ENCODE measurements around the gene TMEM163. TPM values are rescaled to one million over a fixed set of nuclear protein-coding genes. Genes with fewer than 3 reads are reported as not detected.

The TMEM163 gene
- total and polyA plus RNA-seq, 2 experiments from 2014 or later, result 1.1 TPM

DNA sequence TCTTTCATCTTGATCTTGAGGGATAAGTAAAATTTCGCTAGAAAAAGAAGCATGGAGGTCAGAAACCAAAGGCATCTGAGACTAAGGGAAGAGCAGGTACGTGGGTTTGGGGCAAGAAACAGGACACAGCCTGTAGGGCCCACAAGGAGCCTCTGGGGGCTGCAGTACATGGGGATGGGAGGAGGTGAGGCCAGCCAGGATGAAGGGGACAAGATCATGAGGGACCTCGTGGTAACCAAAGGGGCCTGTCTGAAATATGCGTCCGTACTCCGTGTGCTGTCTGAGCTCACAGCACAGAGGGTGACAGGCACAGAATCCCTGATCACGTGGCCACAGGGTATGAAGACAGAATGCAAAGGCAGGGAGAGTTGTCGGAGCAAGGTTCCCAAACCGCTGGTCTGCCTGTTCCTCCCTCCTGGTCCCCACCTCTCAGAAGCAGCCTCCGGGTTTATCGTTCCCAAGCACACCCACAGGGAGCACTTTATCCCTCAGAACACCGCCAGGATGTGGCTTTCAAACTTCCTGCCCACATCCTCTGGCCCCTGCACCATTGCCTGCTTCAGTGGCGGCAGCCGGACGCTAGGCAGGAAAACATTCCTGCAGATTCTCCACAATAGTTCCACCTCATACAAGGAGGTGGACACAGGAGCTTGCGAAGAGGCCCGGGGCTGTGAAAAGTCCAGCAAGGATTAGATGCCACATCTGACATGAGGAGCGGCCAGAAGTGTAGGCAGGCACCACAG, 12.0 kb downstream of the TMEM163 start:
- peaks cover 21% of the 10 kb centered on the region for H3K27me3 ChIP-seq
- no peak overlapping the region for H3K4me3 ChIP-seq
- peak overlapping the region; percentile 12 for H3K4me2 ChIP-seq
- no peak overlapping the region for H3K27ac ChIP-seq
- WGBS (ENCODE audit: low lambda C conversion rate, missing lambda C conversion rate), result 53% methylated on average over 18 of the region's 18 CpGs
- H2AFZ ChIP-seq, result no peak overlapping the region
- no peaks in the 10 kb centered on the region for H3K36me3 ChIP-seq (replicated peaks; ENCODE audit: insufficient read depth, low read depth)
- DNase-seq (ENCODE audit: low spot score), result no peak
- H3K9me2 ChIP-seq (replicated peaks; ENCODE audit: insufficient read depth), result no peaks in the 10 kb centered on the region
- TF ChIP-seq, protein P1, sequence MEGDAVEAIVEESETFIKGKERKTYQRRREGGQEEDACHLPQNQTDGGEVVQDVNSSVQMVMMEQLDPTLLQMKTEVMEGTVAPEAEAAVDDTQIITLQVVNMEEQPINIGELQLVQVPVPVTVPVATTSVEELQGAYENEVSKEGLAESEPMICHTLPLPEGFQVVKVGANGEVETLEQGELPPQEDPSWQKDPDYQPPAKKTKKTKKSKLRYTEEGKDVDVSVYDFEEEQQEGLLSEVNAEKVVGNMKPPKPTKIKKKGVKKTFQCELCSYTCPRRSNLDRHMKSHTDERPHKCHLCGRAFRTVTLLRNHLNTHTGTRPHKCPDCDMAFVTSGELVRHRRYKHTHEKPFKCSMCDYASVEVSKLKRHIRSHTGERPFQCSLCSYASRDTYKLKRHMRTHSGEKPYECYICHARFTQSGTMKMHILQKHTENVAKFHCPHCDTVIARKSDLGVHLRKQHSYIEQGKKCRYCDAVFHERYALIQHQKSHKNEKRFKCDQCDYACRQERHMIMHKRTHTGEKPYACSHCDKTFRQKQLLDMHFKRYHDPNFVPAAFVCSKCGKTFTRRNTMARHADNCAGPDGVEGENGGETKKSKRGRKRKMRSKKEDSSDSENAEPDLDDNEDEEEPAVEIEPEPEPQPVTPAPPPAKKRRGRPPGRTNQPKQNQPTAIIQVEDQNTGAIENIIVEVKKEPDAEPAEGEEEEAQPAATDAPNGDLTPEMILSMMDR (IDR thresholded peaks at IDR 0.05; ENCODE audit: poor library complexity), result no peak
- TF ChIP-seq EZH2phosphoT487 (IDR thresholded peaks at IDR 0.05; ENCODE audit: low read depth, severe bottlenecking, unreplicated experiment) (no peak), EZH2 (IDR thresholded peaks at IDR 0.05; ENCODE audit: borderline replicate concordance) (no peak)
- H3K79me2 ChIP-seq, result no peaks in the 10 kb centered on the region
- peaks cover 7% of the 10 kb centered on the region for H3K4me1 ChIP-seq (ENCODE audit: insufficient read depth)
- no peaks in the 10 kb centered on the region for H4K20me1 ChIP-seq (ENCODE audit: insufficient read depth, poor library complexity, severe bottlenecking)
- no peaks in the 10 kb centered on the region for H3K9me3 ChIP-seq (ENCODE audit: low read depth)

DNA sequence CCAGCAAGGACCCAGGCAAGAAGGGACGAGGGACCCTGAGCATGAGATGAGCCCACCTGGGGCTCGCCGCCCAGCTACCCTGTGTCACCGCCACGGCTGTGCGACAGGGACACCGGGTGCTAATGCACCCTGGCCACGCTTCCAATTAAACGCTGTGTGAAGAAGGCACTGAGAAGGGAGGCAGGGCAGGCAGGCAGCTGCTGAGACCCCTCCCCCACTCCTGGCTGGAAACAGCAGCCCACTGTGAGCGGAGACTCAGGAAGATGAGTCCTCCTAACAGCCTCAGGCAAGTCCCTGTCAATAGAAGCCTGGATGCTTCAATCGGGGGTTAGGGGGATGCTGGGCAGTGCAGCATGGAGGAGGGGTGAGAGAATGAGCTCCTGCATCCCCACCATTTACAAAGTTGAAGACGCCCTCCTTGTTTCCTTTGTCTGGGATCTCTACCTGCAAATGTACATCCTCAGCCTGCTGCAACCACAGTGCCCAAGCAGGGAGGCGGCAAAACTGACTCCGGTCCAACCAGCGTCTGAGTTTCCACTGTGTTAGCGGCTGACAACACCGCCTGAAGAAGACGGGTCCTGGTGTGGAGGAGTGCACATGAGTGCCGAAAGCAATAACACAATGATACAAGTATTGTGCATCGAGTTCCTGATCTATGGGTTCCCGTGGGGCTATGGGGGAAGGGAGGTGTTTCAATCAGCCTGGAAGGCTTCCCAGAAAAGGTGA, 12.8 kb downstream of the TMEM163 start:
- 70% methylated on average over 21 of the region's 21 CpGs for WGBS (ENCODE audit: low lambda C conversion rate, missing lambda C conversion rate)
- H3K27ac ChIP-seq, result no peak overlapping the region
- no peak overlapping the region for H3K4me2 ChIP-seq
- peaks cover 7% of the 10 kb centered on the region for H3K4me1 ChIP-seq (ENCODE audit: insufficient read depth)
- no peaks in the 10 kb centered on the region for H3K36me3 ChIP-seq (replicated peaks; ENCODE audit: insufficient read depth, low read depth)
- H3K9me3 ChIP-seq (ENCODE audit: low read depth), result no peaks in the 10 kb centered on the region
- TF ChIP-seq, protein P1 (IDR thresholded peaks at IDR 0.05; ENCODE audit: poor library complexity), result no peak
- TF ChIP-seq EZH2phosphoT487 (IDR thresholded peaks at IDR 0.05; ENCODE audit: low read depth, severe bottlenecking, unreplicated experiment) (no peak), EZH2 (IDR thresholded peaks at IDR 0.05; ENCODE audit: borderline replicate concordance) (no peak)
- H3K79me2 ChIP-seq, result no peaks in the 10 kb centered on the region
- no peak overlapping the region for H3K4me3 ChIP-seq
- no peak for DNase-seq (ENCODE audit: low spot score)
- H4K20me1 ChIP-seq (ENCODE audit: insufficient read depth, poor library complexity, severe bottlenecking), result no peaks in the 10 kb centered on the region
- peaks cover 15% of the 10 kb centered on the region for H3K27me3 ChIP-seq
- H3K9me2 ChIP-seq (replicated peaks; ENCODE audit: insufficient read depth), result no peaks in the 10 kb centered on the region
- no peak overlapping the region for H2AFZ ChIP-seq

DNA sequence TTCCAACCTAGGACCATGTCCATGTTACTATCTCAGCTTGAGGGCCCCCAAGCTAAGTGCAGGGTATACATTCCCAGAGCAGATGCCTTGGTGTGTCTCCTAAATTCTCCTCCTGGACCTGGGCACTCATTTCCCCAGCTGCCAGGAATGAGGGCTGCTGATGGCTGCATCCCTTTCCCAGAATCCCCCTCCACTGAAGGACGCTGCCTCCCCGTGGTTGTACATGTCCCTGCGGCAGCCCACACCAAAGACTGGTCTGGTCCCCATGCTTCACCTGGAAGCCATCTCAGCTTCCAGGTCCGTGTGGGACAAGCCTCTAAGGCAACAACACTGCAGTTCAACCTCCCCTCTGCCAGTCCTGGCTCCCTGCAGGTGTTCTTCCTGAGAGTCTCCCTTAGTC, 14.6 kb downstream of the TMEM163 start:
- H3K4me1 ChIP-seq (ENCODE audit: insufficient read depth), result peaks cover 7% of the 10 kb centered on the region
- no peaks in the 10 kb centered on the region for H3K9me3 ChIP-seq (ENCODE audit: low read depth)
- H3K79me2 ChIP-seq, result no peaks in the 10 kb centered on the region
- H4K20me1 ChIP-seq (ENCODE audit: insufficient read depth, poor library complexity, severe bottlenecking), result no peaks in the 10 kb centered on the region
- H3K9me2 ChIP-seq (replicated peaks; ENCODE audit: insufficient read depth), result no peaks in the 10 kb centered on the region
- 81% methylated on average over 4 of the region's 4 CpGs for WGBS (ENCODE audit: low lambda C conversion rate, missing lambda C conversion rate)
- DNase-seq (ENCODE audit: low spot score), result no peak
- no peak overlapping the region for H3K4me3 ChIP-seq
- TF ChIP-seq EZH2phosphoT487 (IDR thresholded peaks at IDR 0.05; ENCODE audit: low read depth, severe bottlenecking, unreplicated experiment) (no peak), EZH2 (IDR thresholded peaks at IDR 0.05; ENCODE audit: borderline replicate concordance) (no peak)
- TF ChIP-seq, protein P1 (IDR thresholded peaks at IDR 0.05; ENCODE audit: poor library complexity), result no peak
- H3K36me3 ChIP-seq (replicated peaks; ENCODE audit: insufficient read depth, low read depth), result no peaks in the 10 kb centered on the region
- no peak overlapping the region for H2AFZ ChIP-seq
- H3K27ac ChIP-seq, result no peak overlapping the region
- H3K4me2 ChIP-seq, result no peak overlapping the region
- peaks cover 5% of the 10 kb centered on the region for H3K27me3 ChIP-seq

Measured in hepatocyte (in vitro differentiated cells).